ENCODE data around the gene PSMA6.

DNA sequence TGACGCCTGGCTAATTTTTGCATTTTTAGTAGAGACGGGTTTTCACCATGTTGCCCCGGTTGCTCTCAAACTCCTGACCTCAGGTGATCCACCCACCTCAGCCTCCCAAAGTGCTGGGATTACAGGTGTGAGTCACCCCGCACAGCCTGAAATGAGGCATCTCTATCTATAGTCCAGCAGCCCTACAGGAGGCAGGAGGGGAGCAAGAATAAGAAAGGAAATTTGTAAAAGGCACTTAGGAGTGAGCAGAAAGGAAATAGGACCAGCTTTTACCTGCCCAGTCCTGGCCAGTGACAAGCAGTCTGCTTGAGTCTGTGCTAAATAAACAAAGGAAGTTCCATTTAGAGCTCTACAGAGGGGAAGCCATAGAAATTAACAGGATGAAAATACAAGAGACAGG is 15.0 kb upstream of the PSMA6 start:
- TF ChIP-seq, protein P1, sequence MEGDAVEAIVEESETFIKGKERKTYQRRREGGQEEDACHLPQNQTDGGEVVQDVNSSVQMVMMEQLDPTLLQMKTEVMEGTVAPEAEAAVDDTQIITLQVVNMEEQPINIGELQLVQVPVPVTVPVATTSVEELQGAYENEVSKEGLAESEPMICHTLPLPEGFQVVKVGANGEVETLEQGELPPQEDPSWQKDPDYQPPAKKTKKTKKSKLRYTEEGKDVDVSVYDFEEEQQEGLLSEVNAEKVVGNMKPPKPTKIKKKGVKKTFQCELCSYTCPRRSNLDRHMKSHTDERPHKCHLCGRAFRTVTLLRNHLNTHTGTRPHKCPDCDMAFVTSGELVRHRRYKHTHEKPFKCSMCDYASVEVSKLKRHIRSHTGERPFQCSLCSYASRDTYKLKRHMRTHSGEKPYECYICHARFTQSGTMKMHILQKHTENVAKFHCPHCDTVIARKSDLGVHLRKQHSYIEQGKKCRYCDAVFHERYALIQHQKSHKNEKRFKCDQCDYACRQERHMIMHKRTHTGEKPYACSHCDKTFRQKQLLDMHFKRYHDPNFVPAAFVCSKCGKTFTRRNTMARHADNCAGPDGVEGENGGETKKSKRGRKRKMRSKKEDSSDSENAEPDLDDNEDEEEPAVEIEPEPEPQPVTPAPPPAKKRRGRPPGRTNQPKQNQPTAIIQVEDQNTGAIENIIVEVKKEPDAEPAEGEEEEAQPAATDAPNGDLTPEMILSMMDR (IDR thresholded peaks at IDR 0.05; ENCODE audit: control extremely low read depth in 1 of 3, insufficient read depth in 1 of 3, low read depth in 1 of 3, low read length in 3 of 3): no peak
- no peak for TF ChIP-seq POLR2AphosphoS5 (IDR thresholded peaks at IDR 0.05; ENCODE audit: low read depth, low read length)
- no peak for TF ChIP-seq JUND (IDR thresholded peaks at IDR 0.05; ENCODE audit: low read length)
- TF ChIP-seq POLR2A (IDR thresholded peaks at IDR 0.05; ENCODE audit: control extremely low read depth in 1 of 2, low read depth in 2 of 2, low read length in 2 of 2): no peak
- no peak for TF ChIP-seq HDAC2 (IDR thresholded peaks at IDR 0.05; ENCODE audit: borderline replicate concordance in 1 of 2, low read depth in 2 of 2, low read length in 2 of 2)
- no peak for TF ChIP-seq EP300 (IDR thresholded peaks at IDR 0.05; ENCODE audit: borderline replicate concordance in 1 of 2, low read depth in 2 of 2, low read length in 2 of 2)
- no peak for TF ChIP-seq EZH2 (IDR thresholded peaks at IDR 0.05; ENCODE audit: low read depth, low read length, severe bottlenecking)
